HepG2 (cell line): Measurements from ENCODE around the gene ARHGAP9.
A peak's percentile ranks its signal among the peaks of the same experiment; 100 is the strongest.

Experiments used
- FOXP1 ChIP-seq, 2 experiments: fragments of 450-650 bp in 1 of 2; IDR thresholded peaks; 2 replicates each; pipeline ENCODE4 v1.6.1; 2017 to 2018; ENCODE audit warnings: antibody characterized with exemption in 1 of 2
- PBX3 ChIP-seq: sonication (generic); formaldehyde crosslinking; IDR thresholded peaks from 2 replicates; pipeline ENCODE4 v1.8.1; 2023; ENCODE audit warnings: missing genetic modification reagents, inconsistent platforms, borderline replicate concordance
- REST ChIP-seq, 2 experiments: IDR thresholded peaks; 2 replicates each; pipeline ENCODE4 v1.6.1; 2011 to 2012; ENCODE audit warnings: low read length in 2 of 2, borderline replicate concordance in 1 of 2, low read depth in 1 of 2, mild to moderate bottlenecking in 1 of 2, moderate library complexity in 1 of 2
- SIN3A ChIP-seq: IDR thresholded peaks from 2 replicates; pipeline ENCODE4 v1.6.1; 2011; ENCODE audit warnings: low read depth, mild to moderate bottlenecking, control low read depth, low read length, borderline replicate concordance
- SRF ChIP-seq: IDR thresholded peaks from 2 replicates; pipeline ENCODE4 v1.6.1; 2011; ENCODE audit warnings: mild to moderate bottlenecking, low read depth, low read length, moderate library complexity
- ZBTB34 ChIP-seq: sonication (generic); formaldehyde crosslinking; IDR thresholded peaks from 2 replicates; pipeline ENCODE4 v1.8.0; 2022; ENCODE audit warnings: mild to moderate bottlenecking, missing genetic modification reagents
- ZNF567 ChIP-seq: sonication (generic); formaldehyde crosslinking; IDR thresholded peaks from 2 replicates; pipeline ENCODE4 v1.8.1; 2023; ENCODE audit warnings: mild to moderate bottlenecking, missing genetic modification reagents, borderline replicate concordance
- ZZZ3 ChIP-seq: sonication (generic); formaldehyde crosslinking; IDR thresholded peaks from 2 replicates; pipeline ENCODE4 v1.4.0; 2020; ENCODE audit warnings: missing genetic modification reagents, mild to moderate bottlenecking, borderline replicate concordance

- no peak for TF ChIP-seq ZBTB34 (CRISPR knock-in tag)
- TF ChIP-seq SRF: no peak
- TF ChIP-seq FOXP1 (IDR thresholded peaks at IDR 0.05): no peak
- TF ChIP-seq FOXP1 (CRISPR knock-in tag; IDR thresholded peaks at IDR 0.05): no peak
- no peak for TF ChIP-seq PBX3 (CRISPR knock-in tag)
- 0 out of 2 replicates have a peak, but pooled peaks have one; percentile 36 for TF ChIP-seq SIN3A
- TF ChIP-seq REST (IDR thresholded peaks at IDR 0.05; ENCODE audit: borderline replicate concordance in 1 of 2, low read depth in 1 of 2, low read length in 2 of 2): no peak
- no peak for TF ChIP-seq ZZZ3 (CRISPR knock-in tag)
- TF ChIP-seq ZNF567 (CRISPR knock-in tag): no peak
Measured at GRCh38 chr12:57488402-57489156, 8.9 kb upstream of the ARHGAP9 start.
